ENCODE data around the gene OLFML1. TPM values are rescaled to one million over a fixed set of nuclear protein-coding genes. Genes with fewer than 3 reads are reported as not detected.

The OLFML1 gene
- total RNA-seq, 1 donor from 2014 or later: not detected

DNA sequence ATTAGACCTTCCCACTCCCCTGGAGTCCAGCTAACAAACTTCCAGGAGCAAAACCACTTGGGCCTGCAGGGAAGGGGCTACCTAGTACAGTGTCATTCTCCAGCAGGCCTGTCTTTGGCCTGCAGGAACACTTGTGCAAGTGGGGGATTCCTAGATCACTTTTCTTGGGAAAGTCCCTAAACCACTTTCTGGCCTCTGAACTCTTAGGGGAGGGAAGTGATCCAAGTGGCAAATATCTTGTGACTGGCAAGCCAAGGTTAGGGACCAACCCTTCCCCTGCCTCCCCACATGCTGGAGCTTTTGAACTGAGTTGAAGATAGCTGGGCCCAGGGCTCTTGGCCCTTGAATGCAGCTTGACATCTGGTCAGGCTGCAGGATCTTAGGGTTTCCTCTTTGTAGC is 45.7 kb downstream of the OLFML1 start:
- DNase-seq (ENCODE audit: low read depth) (no peak), FAIRE-seq (no peak)
- Mint-ChIP-seq H3K27ac (ENCODE audit: unreplicated experiment) (no peak overlapping the region), H3K36me3 (ENCODE audit: low read depth, unreplicated experiment) (peaks cover 2% of the 10 kb centered on the region), H3K9me3 (ENCODE audit: unreplicated experiment) (peaks cover 1% of the 10 kb centered on the region), H3K4me1 (ENCODE audit: low read depth, unreplicated experiment) (no peaks in the 10 kb centered on the region), H3K27me3 (ENCODE audit: low read depth, unreplicated experiment) (peaks cover 18% of the 10 kb centered on the region), H3K4me3 (ENCODE audit: unreplicated experiment) (no peak overlapping the region)
- Histone ChIP-seq H3K36me3 (ENCODE audit: insufficient read depth, low read length) (no peaks in the 10 kb centered on the region), H3K4me3 (ENCODE audit: insufficient read depth, low read depth, low read length) (no peak overlapping the region), H3K9ac (ENCODE audit: low read length) (no peak overlapping the region), H3K79me2 (ENCODE audit: insufficient read depth, low read length) (no peaks in the 10 kb centered on the region), H4K20me1 (ENCODE audit: insufficient read depth, low read length) (no peaks in the 10 kb centered on the region), H3K27ac (ENCODE audit: low read depth, low read length) (no peak overlapping the region), H3K9me3 (ENCODE audit: insufficient read depth, low read depth, low read length) (no peaks in the 10 kb centered on the region), H2AFZ (ENCODE audit: low read depth, low read length) (no peak overlapping the region), H3K27me3 (ENCODE audit: insufficient read depth, low read length) (no peaks in the 10 kb centered on the region), H3K4me1 (ENCODE audit: insufficient read depth, low read length) (no peaks in the 10 kb centered on the region), H3K4me2 (ENCODE audit: low read length) (no peak overlapping the region)
- no peak for TF ChIP-seq EZH2 (IDR thresholded peaks at IDR 0.05; ENCODE audit: insufficient read depth, low read length)

GRCh38 chr11:7532405-7533145 is 47.3 kb downstream of the OLFML1 start:
- no peaks in the 10 kb centered on the region for H3K79me2 ChIP-seq (ENCODE audit: insufficient read depth, low read length)
- FAIRE-seq: no peak
- H3K27ac ChIP-seq (ENCODE audit: low read depth, low read length): no peak overlapping the region
- Mint-ChIP-seq H3K4me3 (ENCODE audit: unreplicated experiment) (no peak overlapping the region), H3K36me3 (ENCODE audit: low read depth, unreplicated experiment) (peaks cover 2% of the 10 kb centered on the region), H3K4me1 (ENCODE audit: low read depth, unreplicated experiment) (no peaks in the 10 kb centered on the region), H3K27ac (ENCODE audit: unreplicated experiment) (no peak overlapping the region), H3K9me3 (ENCODE audit: unreplicated experiment) (no peaks in the 10 kb centered on the region), H3K27me3 (ENCODE audit: low read depth, unreplicated experiment) (peaks cover 24% of the 10 kb centered on the region)
- H3K4me1 ChIP-seq (ENCODE audit: insufficient read depth, low read length): no peaks in the 10 kb centered on the region
- DNase-seq (ENCODE audit: low read depth): no peak
- no peak overlapping the region for H3K9ac ChIP-seq (ENCODE audit: low read length)
- no peaks in the 10 kb centered on the region for H3K27me3 ChIP-seq (ENCODE audit: insufficient read depth, low read length)
- H3K4me3 ChIP-seq (ENCODE audit: insufficient read depth, low read depth, low read length): no peak overlapping the region
- H3K9me3 ChIP-seq (ENCODE audit: insufficient read depth, low read depth, low read length): no peaks in the 10 kb centered on the region
- H2AFZ ChIP-seq (ENCODE audit: low read depth, low read length): no peak overlapping the region
- H4K20me1 ChIP-seq (ENCODE audit: insufficient read depth, low read length): no peaks in the 10 kb centered on the region
- TF ChIP-seq CTCF (IDR thresholded peaks at IDR 0.05; ENCODE audit: insufficient read depth, low read depth, low read length): no peak
- TF ChIP-seq EZH2 (IDR thresholded peaks at IDR 0.05; ENCODE audit: insufficient read depth, low read length): no peak
- H3K4me2 ChIP-seq (ENCODE audit: low read length): no peak overlapping the region
- no peaks in the 10 kb centered on the region for H3K36me3 ChIP-seq (ENCODE audit: insufficient read depth, low read length)

DNA sequence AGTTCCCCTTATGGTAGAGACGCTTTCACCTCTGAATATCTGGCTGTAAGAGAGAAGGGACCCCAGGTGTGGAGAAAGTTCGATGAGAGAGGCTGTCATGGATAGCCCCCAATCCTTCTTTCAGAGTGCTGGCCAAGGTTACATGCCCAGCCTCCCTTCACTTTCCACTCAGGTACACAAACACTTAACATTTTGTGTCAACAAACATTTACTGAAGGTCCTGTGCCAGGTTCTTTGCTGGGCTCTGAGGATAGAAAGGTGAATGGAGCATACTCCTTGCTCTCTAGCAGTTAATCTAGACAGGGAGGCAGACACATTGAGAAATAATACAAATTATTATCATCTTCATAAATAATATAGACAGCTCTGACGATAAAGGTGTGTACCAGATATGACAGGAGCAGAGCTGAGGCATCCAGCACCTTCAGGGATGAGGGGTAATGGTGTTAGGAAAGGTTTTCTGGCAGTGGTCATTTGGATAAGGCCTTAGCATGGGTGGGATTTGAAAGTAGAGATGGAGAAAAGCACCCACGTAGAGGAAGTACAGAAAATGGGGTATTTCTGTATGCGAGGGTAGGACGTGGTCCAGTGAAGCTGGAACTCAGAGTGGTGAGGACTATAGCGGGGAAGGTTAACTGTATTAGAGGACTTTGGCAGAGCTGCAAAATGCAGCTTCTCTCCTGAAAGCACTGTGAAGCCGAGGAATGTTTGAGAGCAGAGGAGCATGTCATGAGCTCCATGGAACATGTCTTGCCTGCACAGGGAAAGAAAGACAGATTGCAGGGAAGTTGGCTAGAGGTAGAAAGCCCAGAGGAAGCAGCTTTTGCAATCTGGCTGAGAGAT is 48.1 kb downstream of the OLFML1 start:
- H3K36me3 ChIP-seq (ENCODE audit: insufficient read depth, low read length): no peaks in the 10 kb centered on the region
- no peak for DNase-seq (ENCODE audit: low read depth)
- Mint-ChIP-seq H3K4me3 (ENCODE audit: unreplicated experiment) (no peak overlapping the region), H3K4me1 (ENCODE audit: low read depth, unreplicated experiment) (no peaks in the 10 kb centered on the region), H3K9me3 (ENCODE audit: unreplicated experiment) (no peaks in the 10 kb centered on the region), H3K36me3 (ENCODE audit: low read depth, unreplicated experiment) (peaks cover 2% of the 10 kb centered on the region), H3K27me3 (ENCODE audit: low read depth, unreplicated experiment) (peaks cover 30% of the 10 kb centered on the region), H3K27ac (ENCODE audit: unreplicated experiment) (no peak overlapping the region)
- H3K9me3 ChIP-seq (ENCODE audit: insufficient read depth, low read depth, low read length): no peaks in the 10 kb centered on the region
- no peak for FAIRE-seq
- no peaks in the 10 kb centered on the region for H4K20me1 ChIP-seq (ENCODE audit: insufficient read depth, low read length)
- no peaks in the 10 kb centered on the region for H3K4me1 ChIP-seq (ENCODE audit: insufficient read depth, low read length)
- H3K27ac ChIP-seq (ENCODE audit: low read depth, low read length): no peak overlapping the region
- no peak overlapping the region for H3K9ac ChIP-seq (ENCODE audit: low read length)
- TF ChIP-seq CTCF (IDR thresholded peaks at IDR 0.05; ENCODE audit: insufficient read depth, low read depth, low read length) (no peak), EZH2 (IDR thresholded peaks at IDR 0.05; ENCODE audit: insufficient read depth, low read length) (no peak)
- no peak overlapping the region for H2AFZ ChIP-seq (ENCODE audit: low read depth, low read length)
- no peaks in the 10 kb centered on the region for H3K27me3 ChIP-seq (ENCODE audit: insufficient read depth, low read length)
- no peak overlapping the region for H3K4me2 ChIP-seq (ENCODE audit: low read length)
- H3K79me2 ChIP-seq (ENCODE audit: insufficient read depth, low read length): no peaks in the 10 kb centered on the region
- H3K4me3 ChIP-seq (ENCODE audit: insufficient read depth, low read depth, low read length): no peak overlapping the region
